Measurements from ENCODE around the gene CDH2.
A peak's percentile ranks its signal among the peaks of the same experiment; 100 is the strongest.

Gene CDH2

DNA sequence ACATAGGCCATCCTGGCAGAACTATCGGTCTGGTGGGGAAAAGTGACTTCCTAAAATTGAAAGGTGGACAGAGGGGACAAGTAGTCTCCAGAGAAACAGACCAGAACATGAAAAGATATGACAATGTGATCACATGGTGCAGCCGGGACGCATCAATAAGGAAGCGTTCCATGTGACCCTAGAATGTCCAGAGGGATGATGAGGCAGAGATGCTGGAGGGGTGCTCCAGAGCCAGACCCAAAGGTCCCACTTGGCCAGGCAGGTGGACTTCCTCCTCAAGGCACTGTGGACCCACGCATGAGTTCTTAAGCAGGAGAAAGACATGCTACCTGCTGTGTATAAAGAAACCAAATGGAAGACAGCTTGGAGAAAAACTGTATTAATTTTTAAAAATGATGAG, 50.2 kb downstream of the CDH2 start:
- DNase-seq, result no peak

- no peak for DNase-seq
These were observed 51.9 kb downstream of the CDH2 start for GRCh38 chr18:28125051-28125450.

GRCh38 chr18:28124131-28125029, 52.5 kb downstream of the CDH2 start:
- DNase-seq, result no peak

- DNase-seq, result no peak
These were observed 53.4 kb downstream of the CDH2 start for GRCh38 chr18:28123401-28124030.

DNA sequence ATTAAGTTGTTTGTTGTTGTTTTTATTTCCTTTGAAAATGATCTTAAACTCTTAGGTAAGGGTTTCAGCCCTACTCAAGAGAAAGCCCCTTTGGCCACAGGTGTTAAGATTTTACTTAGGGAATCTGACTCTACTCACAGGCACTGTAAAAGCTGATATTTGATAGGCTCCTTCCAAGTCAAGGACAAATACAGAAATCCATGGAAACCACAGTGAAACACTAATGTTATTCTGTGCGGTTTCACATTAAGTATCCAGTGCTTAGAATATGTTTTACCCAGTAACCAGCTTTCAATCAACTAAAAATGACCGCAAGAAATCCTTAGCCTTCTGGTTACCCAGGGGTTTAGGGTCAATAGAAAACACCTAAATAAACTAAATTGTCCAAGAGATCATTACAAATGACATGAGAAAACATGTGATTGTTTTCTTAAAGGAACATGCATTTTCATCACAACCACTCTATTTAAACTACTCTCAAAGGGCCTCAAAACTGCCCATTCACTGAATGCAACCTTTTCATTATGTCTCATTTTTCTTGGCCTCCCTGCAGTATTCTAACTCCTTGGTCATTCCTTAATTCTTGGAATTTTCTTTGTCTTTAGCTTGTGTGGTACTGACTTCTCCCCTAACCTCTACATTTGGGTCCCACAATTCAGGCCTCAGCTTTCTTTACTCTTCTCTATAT, 56.0 kb downstream of the CDH2 start:
- DNase-seq, result no peak

GRCh38 chr18:28116461-28116860, 60.5 kb downstream of the CDH2 start:
- no peak for DNase-seq

DNA sequence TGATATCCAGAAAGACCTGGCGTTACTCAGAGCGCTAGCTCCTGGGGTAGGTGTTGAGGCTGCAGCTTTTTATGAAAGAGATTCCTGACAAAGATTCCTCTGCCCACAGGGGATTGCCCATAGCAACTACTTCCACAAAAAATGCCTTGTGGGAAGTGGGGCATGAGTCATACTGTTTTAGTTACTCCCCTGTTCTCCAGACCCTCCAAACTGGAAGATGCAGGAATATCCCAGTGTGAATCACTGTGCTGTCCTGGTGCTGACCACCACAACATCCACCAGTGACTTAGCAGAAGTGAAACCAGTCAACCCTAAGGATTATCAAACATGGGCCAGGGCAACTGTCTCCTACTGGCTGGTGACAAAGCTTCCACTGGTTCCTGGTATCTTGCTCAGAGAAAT, 61.8 kb downstream of the CDH2 start:
- peak; percentile 25 to 51 for DNase-seq

DNA sequence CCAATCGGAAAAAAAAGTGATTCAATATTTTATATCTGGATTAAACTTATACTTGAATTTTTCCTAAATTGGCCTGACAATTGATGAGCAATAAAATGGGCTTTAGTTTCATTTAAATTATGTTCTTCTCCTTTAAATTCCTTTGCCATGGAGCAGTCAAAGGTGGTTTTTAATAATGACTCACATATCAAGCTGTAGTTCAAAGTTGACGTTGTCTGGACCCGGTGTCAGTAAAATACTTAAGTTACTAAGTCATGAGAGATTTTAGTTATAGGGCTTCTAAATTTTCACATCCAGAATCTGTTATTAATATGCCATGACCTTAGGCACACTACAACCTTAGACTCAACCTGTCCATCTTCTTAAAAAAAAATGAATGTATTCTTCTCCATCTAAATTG, 62.5 kb downstream of the CDH2 start:
- DNase-seq, result peak in 1 of 2 experiments; percentile 33

GRCh38 chr18:28113271-28114029, 63.5 kb downstream of the CDH2 start:
- DNase-seq, result no peak

GRCh38 chr18:28112056-28112470, 64.9 kb downstream of the CDH2 start:
- DNase-seq, result peak; percentile 5 to 60

DNA sequence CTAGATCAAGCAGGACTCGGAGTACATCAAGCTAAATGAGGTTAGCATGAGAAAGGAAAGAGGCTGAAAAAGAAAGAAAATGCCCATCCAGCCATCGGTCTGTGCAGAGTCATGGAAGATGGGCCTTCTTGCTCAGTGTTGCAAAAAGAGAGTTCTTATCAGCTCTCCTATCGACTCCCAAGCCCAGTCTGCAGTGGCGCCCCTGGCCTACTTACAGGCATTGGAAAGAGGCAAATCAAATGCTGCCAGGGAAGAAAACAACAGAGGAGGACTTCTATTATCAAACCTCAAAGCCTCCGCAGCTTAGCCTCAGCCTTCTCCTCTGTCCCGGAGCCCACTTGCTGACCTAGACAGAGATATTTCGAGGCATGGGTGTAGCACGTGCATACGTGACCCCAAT, 66.0 kb downstream of the CDH2 start:
- DNase-seq, result no peak

GRCh38 chr18:28109781-28110560, 67.0 kb downstream of the CDH2 start:
- no peak for DNase-seq

DNA sequence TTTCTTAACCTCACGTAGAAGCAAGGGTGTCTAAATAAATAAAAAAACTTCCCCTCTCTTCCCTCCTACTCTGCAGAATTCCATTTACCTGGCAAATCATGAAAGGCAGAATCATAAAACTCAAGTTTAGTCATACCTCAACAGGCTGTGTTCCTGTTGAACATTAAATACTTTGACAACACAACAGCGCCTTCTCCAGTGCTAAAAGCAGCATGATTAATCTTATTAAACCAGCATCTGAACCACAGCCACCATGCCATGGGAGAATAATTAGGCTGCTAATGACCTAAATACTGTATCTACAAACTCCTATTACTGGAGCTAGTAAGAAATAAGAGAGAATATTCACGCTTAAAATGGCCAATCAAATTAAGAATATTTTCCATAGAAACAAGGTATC, 68.1 kb downstream of the CDH2 start:
- no peak for DNase-seq

DNA sequence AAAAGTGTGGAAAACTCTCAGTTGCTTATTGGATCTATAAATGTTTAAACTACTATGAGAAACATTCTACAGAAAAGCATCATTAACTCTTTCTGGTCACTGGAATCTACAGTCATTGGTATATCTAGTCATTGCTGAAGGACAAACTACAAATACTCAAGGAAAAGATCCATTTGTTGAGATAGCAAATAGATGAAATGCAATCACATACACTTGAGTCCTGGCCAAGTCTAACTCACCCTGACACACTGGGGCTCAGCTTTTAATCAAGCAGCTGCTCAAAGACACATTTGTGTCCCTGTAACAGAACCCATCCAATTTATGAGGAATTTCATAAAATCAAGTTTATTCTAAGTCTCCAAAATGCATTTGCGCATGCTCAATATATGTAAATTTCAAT, 68.7 kb downstream of the CDH2 start:
- DNase-seq, result no peak

DNA sequence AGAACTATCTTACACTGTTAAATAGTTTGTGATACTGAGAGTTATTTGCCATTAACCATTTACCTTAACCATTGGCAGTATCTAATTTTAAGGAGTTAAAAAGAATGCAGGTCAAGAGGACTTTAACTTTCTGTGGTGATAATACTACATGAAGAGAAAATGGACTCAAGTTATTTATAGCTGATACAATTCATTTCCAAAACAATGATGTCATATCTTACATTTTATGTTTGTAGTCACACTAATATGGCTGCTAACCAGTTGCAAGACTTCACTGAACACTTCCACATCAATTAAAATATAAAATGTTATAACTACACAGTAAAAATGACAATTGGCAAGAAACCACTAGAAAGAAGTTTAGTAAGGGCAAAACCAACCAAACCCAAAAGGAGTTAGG, 77.7 kb downstream of the CDH2 start:
- DNase-seq, result no peak

DNA sequence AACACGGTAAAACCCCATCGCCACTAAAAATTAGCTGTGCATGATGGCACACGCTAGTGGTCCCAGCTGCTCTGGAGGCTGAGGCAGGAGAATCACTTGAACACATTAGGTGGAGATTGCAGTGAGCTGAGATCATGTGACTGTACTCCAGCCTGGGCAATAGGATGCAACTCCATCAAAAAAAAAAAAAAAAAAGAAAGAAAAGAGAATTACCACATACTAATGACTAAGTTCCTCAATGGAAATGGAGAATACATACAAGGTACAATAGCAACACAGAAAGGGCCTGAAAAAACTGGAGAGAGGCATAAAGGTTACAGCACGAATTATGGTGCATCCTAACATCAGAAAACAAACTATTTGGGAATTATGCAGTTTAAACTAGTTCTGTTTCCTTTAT, 81.3 kb downstream of the CDH2 start:
- DNase-seq, result no peak

DNA sequence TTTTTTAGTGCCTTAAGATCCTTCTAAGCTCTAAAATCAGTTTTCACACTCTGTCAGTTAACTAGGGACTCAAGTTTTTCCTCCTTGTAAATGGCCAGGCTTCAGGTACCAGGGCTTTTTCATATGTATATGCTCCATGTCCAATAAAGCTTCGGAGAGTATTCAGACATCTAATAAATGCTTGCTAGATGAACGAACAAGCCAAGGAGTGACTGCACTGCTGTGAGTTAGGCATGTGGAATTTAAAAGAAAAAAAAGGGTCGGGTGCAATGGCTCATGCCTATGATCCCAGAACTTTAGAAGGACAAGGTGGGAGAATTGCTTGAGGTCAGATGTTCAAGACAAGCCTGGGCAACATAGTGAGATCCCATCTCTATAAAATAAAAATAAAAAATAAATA, 81.9 kb downstream of the CDH2 start:
- DNase-seq, result no peak

DNA sequence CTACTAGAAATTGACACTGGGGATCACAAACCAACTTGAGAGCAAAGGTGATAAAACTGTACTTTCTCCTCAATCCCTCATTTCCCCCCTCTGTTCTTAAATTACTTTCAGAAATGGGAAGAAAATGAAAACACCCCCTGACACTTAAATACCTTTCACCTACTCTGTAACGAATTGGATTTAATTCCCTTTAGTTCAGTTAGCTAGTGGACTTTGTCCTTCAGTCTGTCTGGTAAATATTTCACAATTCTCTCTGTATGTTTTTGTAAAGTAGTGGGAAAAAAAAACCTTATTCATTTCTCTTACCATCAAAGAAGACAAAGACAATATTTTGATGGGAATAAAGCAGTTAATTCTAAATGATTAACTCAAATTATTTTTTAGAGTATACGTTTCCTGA, 85.7 kb downstream of the CDH2 start:
- no peak for DNase-seq

DNA sequence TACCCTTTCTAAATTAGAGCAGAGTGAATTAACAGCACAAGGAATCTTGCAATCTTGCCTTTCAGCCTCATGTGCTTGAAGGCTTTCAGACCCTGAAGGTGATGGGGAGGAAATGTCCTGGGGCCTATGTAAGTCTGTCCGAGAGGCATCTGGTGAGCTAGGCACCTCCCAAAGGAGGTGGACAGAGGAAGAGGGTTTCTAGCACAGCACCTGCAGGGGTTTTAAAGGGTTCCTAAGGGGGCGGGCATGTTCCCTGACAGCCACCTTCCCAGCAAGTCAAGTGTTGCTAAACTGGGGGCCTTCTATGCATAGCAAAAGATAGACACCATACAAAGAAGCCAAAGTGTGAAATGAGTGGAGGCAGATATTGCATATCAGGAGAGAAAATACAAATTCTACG, 88.5 kb downstream of the CDH2 start:
- no peak for DNase-seq

GRCh38 chr18:28086670-28087552, 90.0 kb downstream of the CDH2 start:
- no peak for DNase-seq

- DNase-seq, result no peak
These were observed 95.4 kb downstream of the CDH2 start for GRCh38 chr18:28081516-28081915.

Data from SW 1271 (cell line).